Mucosa of descending colon (tissue), 3 donors: ENCODE data around the gene GTF3C1. TPM values are rescaled to one million over a fixed set of nuclear protein-coding genes. Genes with fewer than 3 reads are reported as not detected.

Experiments
- ATAC-seq: fragments of 200-7000 bp; cut with Tn5 transposase; one replicate; pipeline ENCODE4 v1.9.1; 2020; ENCODE audit warnings: mild to moderate bottlenecking, moderate library complexity
- DNase-seq, 3 donors: peaks; one replicate each; pipeline ENCODE4 v3.0.0-alpha.2; 2020
- H3K36me3 ChIP-seq: fragments of 200-600 bp; one replicate; pipeline ENCODE4 v1.8.0; 2021; ENCODE audit warnings: low read depth, mild to moderate bottlenecking
- H3K4me1 ChIP-seq: fragments of 200-600 bp; one replicate; pipeline ENCODE4 v1.8.0; 2021; ENCODE audit warnings: low read depth, mild to moderate bottlenecking
- H3K4me3 ChIP-seq: fragments of 200-600 bp; one replicate; pipeline ENCODE4 v1.8.0; 2021; ENCODE audit warnings: mild to moderate bottlenecking
- H3K9me3 ChIP-seq: fragments of 200-600 bp; one replicate; pipeline ENCODE4 v1.8.0; 2021; ENCODE audit warnings: mild to moderate bottlenecking
- intact Hi-C, 2 donors: fragments of 100-400 bp; cut with DNase I in 1 of 2; cut with micrococcal nuclease in 1 of 2; formaldehyde crosslinking; loops; one replicate each; pipeline versions ENCODE4 v1.11.0 to v1.11.1; 2022; cut with DNase I, micrococcal nuclease
- total RNA-seq, 3 donors: library from RNA; stranded (reverse); fragmentation: NEBNext Ultra II Directional in 2 of 3; extraction: Animal tissue kit (Norgen Biotek cat#: 25700) in 2 of 3; gene quantifications; one replicate each; pipeline versions ENCODE4 v1.2.1 to v1.2.4, GENCODE V29; 2021 to 2023
- TF ChIP-seq, protein P1 (sequence below): fragments of 200-600 bp; IDR thresholded peaks from one replicate; pipeline ENCODE4 v1.8.0; 2022; ENCODE audit warnings: antibody characterized with exemption, mild to moderate bottlenecking
- donor health status: DM: no; HTN: no; CAD: no; lungs with moderate emphysema.
- donor health status: DM: no; HTN: no; CAD: no.
- donor health status: DM: no; HTN: yes; CAD: no.

GTF3C1 gene
- total RNA-seq, 3 donors from 2014 or later, result 47.0 to 58.5 (median 47.7) TPM

DNA sequence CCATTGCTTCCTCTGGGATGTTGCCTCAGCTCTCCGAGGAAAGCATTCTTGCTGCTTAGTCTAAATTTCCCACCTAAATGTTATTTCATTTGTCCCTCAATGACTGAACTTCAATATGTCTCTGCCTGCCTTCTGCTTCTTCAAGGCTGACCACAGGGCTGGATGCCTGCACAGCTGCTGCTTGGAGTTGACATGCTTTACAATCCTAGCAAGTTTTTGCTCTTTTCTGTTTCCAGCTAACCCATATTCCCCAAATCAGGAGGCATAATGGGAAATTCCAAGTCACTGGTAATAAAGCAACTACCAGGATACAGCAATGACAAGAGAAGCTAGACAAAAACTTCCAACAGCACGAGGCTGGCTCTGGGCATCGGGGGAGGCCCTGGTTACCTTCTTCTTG, 48.9 kb downstream of the GTF3C1 start:
- no peak for ATAC-seq
- no peaks in the 10 kb centered on the region for H3K9me3 ChIP-seq
- intact Hi-C loops, result no loop called here
- peaks cover 28% of the 10 kb centered on the region for H3K36me3 ChIP-seq
- no peak overlapping the region for H3K4me3 ChIP-seq
- no peak for DNase-seq
- no peaks in the 10 kb centered on the region for H3K4me1 ChIP-seq
- TF ChIP-seq, protein P1, sequence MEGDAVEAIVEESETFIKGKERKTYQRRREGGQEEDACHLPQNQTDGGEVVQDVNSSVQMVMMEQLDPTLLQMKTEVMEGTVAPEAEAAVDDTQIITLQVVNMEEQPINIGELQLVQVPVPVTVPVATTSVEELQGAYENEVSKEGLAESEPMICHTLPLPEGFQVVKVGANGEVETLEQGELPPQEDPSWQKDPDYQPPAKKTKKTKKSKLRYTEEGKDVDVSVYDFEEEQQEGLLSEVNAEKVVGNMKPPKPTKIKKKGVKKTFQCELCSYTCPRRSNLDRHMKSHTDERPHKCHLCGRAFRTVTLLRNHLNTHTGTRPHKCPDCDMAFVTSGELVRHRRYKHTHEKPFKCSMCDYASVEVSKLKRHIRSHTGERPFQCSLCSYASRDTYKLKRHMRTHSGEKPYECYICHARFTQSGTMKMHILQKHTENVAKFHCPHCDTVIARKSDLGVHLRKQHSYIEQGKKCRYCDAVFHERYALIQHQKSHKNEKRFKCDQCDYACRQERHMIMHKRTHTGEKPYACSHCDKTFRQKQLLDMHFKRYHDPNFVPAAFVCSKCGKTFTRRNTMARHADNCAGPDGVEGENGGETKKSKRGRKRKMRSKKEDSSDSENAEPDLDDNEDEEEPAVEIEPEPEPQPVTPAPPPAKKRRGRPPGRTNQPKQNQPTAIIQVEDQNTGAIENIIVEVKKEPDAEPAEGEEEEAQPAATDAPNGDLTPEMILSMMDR, result no peak

DNA sequence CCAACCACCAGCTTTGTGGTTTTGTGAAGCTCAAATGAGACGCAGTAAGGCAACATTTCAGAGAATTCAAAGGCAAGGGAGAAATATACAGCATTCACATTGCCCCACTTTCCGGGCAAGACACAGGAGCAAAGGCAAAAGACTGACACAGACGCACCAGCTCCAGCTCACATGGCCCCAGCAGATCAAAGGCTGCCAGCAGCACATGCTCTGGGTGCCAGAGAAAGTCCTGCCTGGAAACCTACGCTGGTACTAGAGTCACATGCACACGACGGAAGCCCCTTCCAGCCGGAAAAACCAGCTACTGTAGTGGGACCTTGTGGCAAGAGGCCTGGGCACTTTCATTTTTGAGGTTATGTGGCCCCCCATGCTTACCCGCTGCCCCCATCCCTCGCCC, 50.1 kb downstream of the GTF3C1 start:
- ATAC-seq, result no peak
- H3K4me3 ChIP-seq, result no peak overlapping the region
- H3K9me3 ChIP-seq, result no peaks in the 10 kb centered on the region
- no peaks in the 10 kb centered on the region for H3K4me1 ChIP-seq
- intact Hi-C loops, result no loop called here
- TF ChIP-seq, protein P1, result no peak
- H3K36me3 ChIP-seq, result peaks cover 19% of the 10 kb centered on the region
- no peak for DNase-seq

DNA sequence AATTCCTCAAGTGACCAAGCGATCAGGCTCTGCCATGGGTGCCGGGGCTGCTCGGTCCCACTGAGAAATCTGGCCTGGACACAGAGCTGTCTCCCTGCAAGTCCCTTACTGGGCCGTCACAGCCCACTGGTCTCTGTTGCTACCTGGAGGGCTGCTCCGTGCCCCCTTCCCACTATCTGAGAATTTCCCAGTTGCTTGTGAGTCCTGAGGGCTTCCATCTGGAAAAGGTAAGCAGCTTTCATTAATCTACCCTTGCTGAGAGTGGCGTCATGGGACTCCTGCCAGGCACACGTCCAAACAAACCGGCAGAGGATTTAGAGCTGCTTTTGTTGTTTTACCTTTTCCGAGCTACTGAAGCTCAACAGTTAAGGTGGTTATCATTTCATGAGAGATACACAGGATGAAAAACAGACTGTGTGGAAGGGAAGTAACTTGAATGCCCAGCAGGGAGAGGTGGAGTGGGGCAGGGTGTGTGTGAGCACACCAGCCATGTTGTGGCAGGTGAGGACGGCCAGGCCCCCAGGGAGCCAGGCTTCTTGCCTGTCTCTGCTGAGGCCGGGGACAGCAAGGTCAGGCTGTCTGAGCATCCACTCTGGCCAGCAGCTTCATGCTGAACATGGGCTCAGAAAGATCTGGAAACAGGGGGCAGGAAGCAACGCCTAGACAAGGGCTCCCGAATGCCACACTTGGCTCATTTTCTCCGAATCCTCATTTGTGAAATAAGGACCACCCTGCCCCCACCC, 50.6 kb downstream of the GTF3C1 start:
- no peaks in the 10 kb centered on the region for H3K9me3 ChIP-seq
- TF ChIP-seq, protein P1, result no peak
- H3K36me3 ChIP-seq, result peaks cover 14% of the 10 kb centered on the region
- no peaks in the 10 kb centered on the region for H3K4me1 ChIP-seq
- ATAC-seq (no peak), DNase-seq (no peak)
- intact Hi-C loops, result no loop called here
- no peak overlapping the region for H3K4me3 ChIP-seq

DNA sequence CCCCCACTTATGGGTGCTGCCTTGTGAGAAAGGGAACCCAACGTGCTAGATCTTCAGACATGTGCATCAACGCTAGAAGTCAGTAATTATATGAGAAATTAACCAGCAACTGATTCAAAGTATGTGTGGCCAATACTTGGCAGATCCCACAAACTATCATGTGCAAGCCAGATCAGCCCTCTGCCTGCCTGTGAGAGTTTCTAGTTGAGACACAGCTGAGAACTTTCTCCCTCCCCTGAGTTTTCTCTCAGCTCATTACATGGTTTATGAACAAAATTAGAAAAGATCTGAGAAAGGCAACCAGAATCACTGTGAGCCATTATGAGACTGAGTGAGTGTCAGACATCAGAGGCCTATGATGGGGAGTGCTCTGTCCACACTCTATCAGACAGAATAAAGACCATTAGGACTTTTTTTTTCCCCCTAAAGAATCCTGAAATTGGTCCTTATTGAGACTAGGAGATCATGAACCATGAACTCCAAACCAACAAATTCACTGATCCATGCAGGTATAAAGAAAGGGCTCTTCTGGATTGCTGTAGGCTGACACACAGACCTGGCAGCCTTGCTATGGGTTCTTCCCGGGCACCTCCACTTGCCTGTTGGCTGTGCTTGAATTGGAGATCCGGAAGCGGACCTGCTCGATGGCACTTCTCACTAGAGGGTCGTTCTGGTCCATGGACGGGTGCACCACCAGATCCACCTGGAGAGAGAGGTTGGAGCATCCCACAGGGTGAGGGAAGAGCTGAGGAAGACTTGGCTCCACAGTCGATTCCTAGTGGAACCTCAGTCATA, 51.5 kb downstream of the GTF3C1 start:
- H3K4me3 ChIP-seq, result no peak overlapping the region
- DNase-seq (no peak), ATAC-seq (no peak)
- H3K36me3 ChIP-seq, result peaks cover 9% of the 10 kb centered on the region
- TF ChIP-seq, protein P1, result no peak
- intact Hi-C loops, result no loop called here
- H3K9me3 ChIP-seq, result no peaks in the 10 kb centered on the region
- no peaks in the 10 kb centered on the region for H3K4me1 ChIP-seq

DNA sequence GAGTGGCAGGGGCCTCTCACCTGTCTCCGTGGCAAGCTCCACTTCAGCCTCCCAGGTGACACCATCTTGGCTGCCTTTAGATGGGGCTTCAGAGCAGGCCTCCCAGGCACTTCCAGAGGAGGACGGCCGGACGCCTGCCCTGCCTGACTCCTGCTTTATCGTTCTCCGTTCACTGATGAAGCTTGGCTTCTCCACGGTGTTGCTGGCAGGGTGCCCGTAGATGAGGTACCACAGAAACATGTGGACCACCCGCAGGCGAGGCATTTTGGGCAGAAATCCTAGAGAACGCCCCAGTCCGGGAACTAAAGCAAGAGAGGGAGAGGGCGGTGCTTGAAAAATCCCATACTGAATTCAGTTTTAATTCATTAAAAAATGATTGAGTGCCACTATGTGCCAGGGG, 54.5 kb downstream of the GTF3C1 start:
- no peaks in the 10 kb centered on the region for H3K9me3 ChIP-seq
- no peak overlapping the region for H3K4me3 ChIP-seq
- no peaks in the 10 kb centered on the region for H3K4me1 ChIP-seq
- TF ChIP-seq, protein P1, result no peak
- peak in 1 of 3 donors; percentile 7 for DNase-seq
- H3K36me3 ChIP-seq, result peaks cover 6% of the 10 kb centered on the region
- no peak for ATAC-seq
- intact Hi-C loops, result no loop called here
